Measurements from ENCODE around the gene ITIH2. TPM values are rescaled to one million over a fixed set of nuclear protein-coding genes. Genes with fewer than 3 reads are reported as not detected.

ITIH2 gene
- total RNA-seq, 4 donors from 2014 or later = not detected

GRCh38 chr10:7700577-7701125, 2.5 kb upstream of the ITIH2 start:
- DNase-seq (ENCODE audit: low spot score) (no peak), ATAC-seq (ENCODE audit: low FRiP score) (no peak)
- no peak for TF ChIP-seq CTCF (IDR thresholded peaks at IDR 0.05)

- ATAC-seq (ENCODE audit: low FRiP score) (no peak), DNase-seq (ENCODE audit: low spot score) (no peak)
- no peak for TF ChIP-seq CTCF (IDR thresholded peaks at IDR 0.05)
Observed at GRCh38 chr10:7701158-7701742, 1.9 kb upstream of the ITIH2 start.

- DNase-seq (ENCODE audit: low spot score) (no peak), ATAC-seq (ENCODE audit: low FRiP score) (no peak)
- no peak for TF ChIP-seq CTCF (IDR thresholded peaks at IDR 0.05)
Observed at GRCh38 chr10:7702288-7702812, 766 bp upstream of the ITIH2 start.

- ATAC-seq (ENCODE audit: low FRiP score) = no peak
- no peak for DNase-seq (ENCODE audit: low spot score)
- no peak for TF ChIP-seq CTCF (IDR thresholded peaks at IDR 0.05)
Observed at GRCh38 chr10:7704071-7705016, 1.2 kb downstream of the ITIH2 start.

GRCh38 chr10:7705341-7705740, 2.2 kb downstream of the ITIH2 start:
- DNase-seq (ENCODE audit: low spot score) (no peak), ATAC-seq (ENCODE audit: low FRiP score) (no peak)
- no peak for TF ChIP-seq CTCF (IDR thresholded peaks at IDR 0.05)

- ATAC-seq (ENCODE audit: low FRiP score) (no peak), DNase-seq (ENCODE audit: low spot score) (no peak)
- TF ChIP-seq CTCF (IDR thresholded peaks at IDR 0.05) = no peak
Observed at GRCh38 chr10:7706534-7707073, 3.5 kb downstream of the ITIH2 start.

Measured in omental fat pad (tissue), 4 donors.